Left ventricle myocardium inferior (tissue), 1 donor: ENCODE measurements around the gene ATP11A. TPM values are rescaled to one million over a fixed set of nuclear protein-coding genes. Genes with fewer than 3 reads are reported as not detected.

Experiments
- DNase-seq: peaks from one replicate; pipeline ENCODE4 v3.0.0-alpha.2; 2020
- H3K27ac ChIP-seq: fragments of 200-600 bp; replicated peaks from 2 replicates; pipeline ENCODE4 v1.8.0; 2021
- H3K27me3 ChIP-seq: fragments of 200-600 bp; 2 replicates; pipeline ENCODE4 v1.8.0; 2021; ENCODE audit warnings: low read depth
- H3K36me3 ChIP-seq: fragments of 200-600 bp; 2 replicates; pipeline ENCODE4 v1.8.0; 2021
- H3K4me1 ChIP-seq: fragments of 200-600 bp; 2 replicates; pipeline ENCODE4 v1.8.0; 2021
- H3K4me3 ChIP-seq: fragments of 200-600 bp; 2 replicates; pipeline ENCODE4 v1.8.0; 2021; ENCODE audit warnings: mild to moderate bottlenecking, moderate library complexity
- H3K9me3 ChIP-seq: fragments of 200-600 bp; replicated peaks from 2 replicates; pipeline ENCODE4 v1.8.0; 2021
- intact Hi-C: fragments of 100-400 bp; cut with micrococcal nuclease; formaldehyde crosslinking; loops from one replicate; pipeline ENCODE4 v1.11.0; 2022
- total RNA-seq: library from RNA; stranded (reverse); fragmentation: NEBNext Ultra II Directional; extraction: Animal tissue kit (Norgen Biotek cat#: 25700); gene quantifications from one replicate; pipeline ENCODE4 v1.2.1, GENCODE V29; 2021
- TF ChIP-seq, protein P1 (sequence below): fragments of 200-600 bp; IDR thresholded peaks from 2 replicates; pipeline ENCODE4 v1.8.0; 2021; ENCODE audit warnings: antibody characterized with exemption, mild to moderate bottlenecking, borderline replicate concordance
- donor health status: DM: no; HTN: yes; CAD: no; lungs with severe emphysema.

Gene ATP11A
- total RNA-seq, 1 donor from 2014 or later = 106 TPM

DNA sequence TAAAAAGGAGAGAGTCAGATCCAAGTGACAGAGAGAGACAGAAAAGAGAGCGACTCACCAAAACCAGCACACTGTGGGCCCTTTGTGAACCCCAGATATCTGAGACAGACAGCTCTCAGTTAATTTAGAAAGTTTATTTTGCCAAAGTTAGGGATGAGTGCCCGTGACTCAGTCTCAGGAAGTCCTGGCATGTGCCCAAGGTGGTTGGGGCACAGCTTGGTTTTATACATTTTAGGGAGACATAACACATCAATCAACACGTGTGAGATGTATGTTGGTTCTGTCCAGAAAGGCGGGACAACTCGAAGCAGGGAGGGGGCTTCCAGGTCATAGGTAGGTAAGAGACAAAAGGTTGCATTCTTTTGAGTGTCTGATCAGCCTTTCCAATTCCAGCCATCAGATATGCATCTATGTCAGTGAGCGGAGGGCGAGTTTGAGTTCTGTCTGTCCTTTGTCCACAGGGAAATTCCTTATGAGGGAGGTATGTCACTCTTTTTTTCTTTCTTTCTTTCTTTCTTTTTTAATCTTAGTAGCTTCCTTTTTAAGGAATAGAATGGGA is 37.2 kb upstream of the ATP11A start:
- Histone ChIP-seq H3K4me1 (peaks cover 17% of the 10 kb centered on the region), H3K4me3 (no peak overlapping the region), H3K9me3 (no peaks in the 10 kb centered on the region), H3K27ac (no peak overlapping the region), H3K36me3 (no peaks in the 10 kb centered on the region), H3K27me3 (no peaks in the 10 kb centered on the region)
- TF ChIP-seq, protein P1, sequence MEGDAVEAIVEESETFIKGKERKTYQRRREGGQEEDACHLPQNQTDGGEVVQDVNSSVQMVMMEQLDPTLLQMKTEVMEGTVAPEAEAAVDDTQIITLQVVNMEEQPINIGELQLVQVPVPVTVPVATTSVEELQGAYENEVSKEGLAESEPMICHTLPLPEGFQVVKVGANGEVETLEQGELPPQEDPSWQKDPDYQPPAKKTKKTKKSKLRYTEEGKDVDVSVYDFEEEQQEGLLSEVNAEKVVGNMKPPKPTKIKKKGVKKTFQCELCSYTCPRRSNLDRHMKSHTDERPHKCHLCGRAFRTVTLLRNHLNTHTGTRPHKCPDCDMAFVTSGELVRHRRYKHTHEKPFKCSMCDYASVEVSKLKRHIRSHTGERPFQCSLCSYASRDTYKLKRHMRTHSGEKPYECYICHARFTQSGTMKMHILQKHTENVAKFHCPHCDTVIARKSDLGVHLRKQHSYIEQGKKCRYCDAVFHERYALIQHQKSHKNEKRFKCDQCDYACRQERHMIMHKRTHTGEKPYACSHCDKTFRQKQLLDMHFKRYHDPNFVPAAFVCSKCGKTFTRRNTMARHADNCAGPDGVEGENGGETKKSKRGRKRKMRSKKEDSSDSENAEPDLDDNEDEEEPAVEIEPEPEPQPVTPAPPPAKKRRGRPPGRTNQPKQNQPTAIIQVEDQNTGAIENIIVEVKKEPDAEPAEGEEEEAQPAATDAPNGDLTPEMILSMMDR = no peak
- DNase-seq = no peak
- intact Hi-C loops = loop anchor here (10.0 kb wide), 1 partner anchor 192 kb away; no protein-coding TSS in a partner anchor

DNA sequence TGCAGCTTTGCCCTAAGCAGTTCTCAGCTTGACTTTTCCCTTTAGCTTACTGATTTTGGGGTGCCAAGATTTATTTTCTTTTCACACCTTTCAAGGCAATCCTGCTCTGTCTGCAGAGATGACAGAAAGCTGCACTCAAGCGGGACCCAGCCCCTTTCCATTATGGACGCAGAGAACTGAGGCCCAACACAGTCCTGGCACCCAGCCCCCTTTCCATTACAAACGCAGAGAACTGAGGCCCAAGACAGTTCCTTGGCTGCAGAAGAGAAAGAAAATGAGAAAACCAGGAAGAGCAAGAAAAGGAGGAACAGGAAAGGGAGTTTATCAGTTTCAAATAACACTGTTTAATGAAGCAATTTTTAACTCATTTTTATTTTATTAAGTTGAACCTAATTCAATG is 36.8 kb upstream of the ATP11A start:
- Histone ChIP-seq H3K27me3 (no peaks in the 10 kb centered on the region), H3K27ac (no peak overlapping the region), H3K4me3 (no peak overlapping the region), H3K4me1 (peaks cover 17% of the 10 kb centered on the region), H3K9me3 (no peaks in the 10 kb centered on the region), H3K36me3 (no peaks in the 10 kb centered on the region)
- DNase-seq = no peak
- TF ChIP-seq, protein P1 = no peak
- intact Hi-C loops = loop anchor here (10.0 kb wide), 1 partner anchor 192 kb away; no protein-coding TSS in a partner anchor

GRCh38 chr13:112655913-112656312 is 33.9 kb upstream of the ATP11A start:
- no peaks in the 10 kb centered on the region for H3K27me3 ChIP-seq
- H3K36me3 ChIP-seq = no peaks in the 10 kb centered on the region
- no peak for DNase-seq
- intact Hi-C loops = loop anchor here (10.0 kb wide), 1 partner anchor 189 kb away; no protein-coding TSS in a partner anchor
- TF ChIP-seq, protein P1 = no peak
- no peak overlapping the region for H3K4me3 ChIP-seq
- H3K9me3 ChIP-seq = no peaks in the 10 kb centered on the region
- peaks cover 16% of the 10 kb centered on the region for H3K4me1 ChIP-seq
- no peak overlapping the region for H3K27ac ChIP-seq

- DNase-seq = no peak
- H3K27ac ChIP-seq = no peak overlapping the region
- TF ChIP-seq, protein P1 = no peak
- intact Hi-C loops = loop anchor here (10.0 kb wide), 1 partner anchor 187 kb away; no protein-coding TSS in a partner anchor
- H3K9me3 ChIP-seq = no peaks in the 10 kb centered on the region
- no peaks in the 10 kb centered on the region for H3K36me3 ChIP-seq
- H3K4me1 ChIP-seq = no peaks in the 10 kb centered on the region
- H3K4me3 ChIP-seq = no peak overlapping the region
- no peaks in the 10 kb centered on the region for H3K27me3 ChIP-seq
These were observed 31.9 kb upstream of the ATP11A start for GRCh38 chr13:112657850-112658445.

DNA sequence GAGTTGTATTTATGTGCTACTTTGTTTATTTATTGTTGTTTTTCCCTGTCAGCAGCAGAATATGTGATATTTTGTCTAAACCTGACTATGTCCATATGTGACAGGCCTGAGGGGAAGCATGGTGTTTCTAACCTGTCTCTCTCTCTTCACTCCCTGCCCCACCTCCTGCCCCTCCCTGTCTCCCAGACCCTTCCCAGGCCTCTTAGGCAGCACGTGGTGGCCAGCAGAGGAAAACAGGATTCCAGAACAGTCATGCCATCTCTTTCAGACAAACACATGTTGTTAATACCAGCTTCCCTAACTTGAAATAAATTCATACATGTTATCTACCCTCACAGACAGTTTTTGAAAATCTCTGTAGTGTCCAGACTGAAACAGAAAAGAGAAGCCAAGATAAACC is 31.0 kb upstream of the ATP11A start:
- TF ChIP-seq, protein P1 = no peak
- no peak overlapping the region for H3K27ac ChIP-seq
- H3K36me3 ChIP-seq = no peaks in the 10 kb centered on the region
- H3K27me3 ChIP-seq = no peaks in the 10 kb centered on the region
- no peak overlapping the region for H3K4me3 ChIP-seq
- no peaks in the 10 kb centered on the region for H3K9me3 ChIP-seq
- DNase-seq = no peak
- H3K4me1 ChIP-seq = no peaks in the 10 kb centered on the region
- intact Hi-C loops = loop anchor here (10.0 kb wide), 1 partner anchor 186 kb away; no protein-coding TSS in a partner anchor
